HTERT RPE-1 (cell line): Measurements from ENCODE around the gene EGF.
"Not testable (repeated sequence)": the region's sequence is repeated elsewhere in the genome, so short reads cannot be mapped to it uniquely, and the experiment has no call there.

Experiments used
- in situ Hi-C: fragments of 300-500 bp; cut with MboI; formaldehyde crosslinking; loops from 4 replicates; pipeline ENCODE4 v1.14.3; 2020; ENCODE audit warnings: low sequenced_read_pairs

Gene EGF

DNA sequence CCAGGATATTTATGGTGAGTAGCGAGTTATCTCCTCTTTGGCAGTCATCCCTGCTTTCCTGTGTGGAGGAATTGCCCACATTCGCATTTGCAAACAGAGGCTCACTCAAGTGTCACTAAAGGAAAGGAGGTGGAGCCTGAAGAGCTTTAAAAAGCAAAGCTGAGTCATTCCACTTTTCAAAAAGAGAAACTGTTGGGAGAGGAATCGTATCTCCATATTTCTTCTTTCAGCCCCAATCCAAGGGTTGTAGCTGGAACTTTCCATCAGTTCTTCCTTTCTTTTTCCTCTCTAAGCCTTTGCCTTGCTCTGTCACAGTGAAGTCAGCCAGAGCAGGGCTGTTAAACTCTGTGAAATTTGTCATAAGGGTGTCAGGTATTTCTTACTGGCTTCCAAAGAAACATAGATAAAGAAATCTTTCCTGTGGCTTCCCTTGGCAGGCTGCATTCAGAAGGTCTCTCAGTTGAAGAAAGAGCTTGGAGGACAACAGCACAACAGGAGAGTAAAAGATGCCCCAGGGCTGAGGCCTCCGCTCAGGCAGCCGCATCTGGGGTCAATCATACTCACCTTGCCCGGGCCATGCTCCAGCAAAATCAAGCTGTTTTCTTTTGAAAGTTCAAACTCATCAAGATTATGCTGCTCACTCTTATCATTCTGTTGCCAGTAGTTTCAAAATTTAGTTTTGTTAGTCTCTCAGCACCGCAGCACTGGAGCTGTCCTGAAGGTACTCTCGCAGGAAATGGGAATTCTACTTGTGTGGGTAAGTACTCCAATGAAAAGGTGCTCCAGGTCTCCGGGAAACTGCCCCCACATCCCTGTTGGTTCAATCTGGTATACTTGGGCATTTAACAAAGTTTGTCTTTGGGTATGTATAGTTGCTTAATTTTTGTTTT lies at the start of gene EGF:
Gene EGF (plus strand): TSS at position 178 of the 890 bp plus-strand sequence. CDS start 453 bp downstream, at position 631.
- in situ Hi-C loops: no loop called here

DNA sequence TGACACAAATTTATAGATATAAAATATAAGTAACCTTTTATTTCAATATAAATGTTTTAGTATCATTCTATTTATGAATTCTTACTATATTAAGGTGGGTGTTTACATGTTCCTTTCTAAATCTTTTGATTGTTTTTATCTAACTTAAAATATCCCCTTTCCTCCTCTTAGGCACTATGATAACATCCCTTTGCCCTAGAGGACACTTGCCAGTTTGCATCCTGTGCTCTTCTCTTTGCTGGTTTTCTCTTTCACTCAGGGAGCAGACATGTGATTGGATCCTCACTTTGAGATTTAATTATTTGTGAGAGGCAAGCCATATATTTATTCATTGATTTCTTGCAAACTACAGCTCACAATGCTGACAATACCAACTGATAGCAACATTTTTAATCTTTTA lies 48.5 kb upstream of the EGF start:
- in situ Hi-C loops: no loop called here

DNA sequence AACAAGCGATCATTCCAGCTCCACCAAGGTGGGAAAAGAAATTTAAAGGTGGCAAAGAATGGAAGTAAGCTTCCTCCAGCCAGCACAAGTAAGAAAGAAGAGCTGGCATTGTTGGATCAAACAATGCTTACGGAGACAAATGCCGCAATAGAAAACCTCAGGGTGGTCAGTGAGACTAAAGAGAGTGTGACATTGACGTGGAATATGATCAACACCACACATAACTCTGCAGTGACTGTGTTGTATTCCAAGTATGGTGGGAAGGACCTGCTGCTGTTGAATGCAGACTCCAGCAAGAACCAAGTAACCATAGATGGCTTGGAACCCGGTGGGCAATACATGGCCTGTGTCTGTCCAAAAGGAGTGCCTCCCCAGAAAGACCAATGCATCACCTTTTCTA lies 42.6 kb upstream of the EGF start:
- in situ Hi-C loops: no loop called here

DNA sequence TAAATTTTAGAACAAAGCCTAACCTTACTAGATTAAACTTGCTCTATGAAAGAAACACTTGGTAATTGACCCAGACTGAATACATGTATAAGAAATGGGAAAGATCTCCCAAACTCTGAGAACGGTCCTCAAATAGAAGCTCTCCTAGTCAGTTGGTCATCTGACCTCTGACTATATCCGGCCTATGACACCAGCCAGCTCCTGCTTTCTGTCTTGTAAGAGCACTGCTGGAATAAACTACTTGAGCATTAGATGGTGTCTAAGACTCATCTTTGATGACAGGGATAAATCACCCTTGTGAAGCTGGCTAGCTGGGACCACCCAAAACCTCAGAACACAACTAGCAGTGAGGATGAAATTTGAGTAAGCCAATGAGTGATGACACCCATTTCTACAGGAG lies 40.6 kb upstream of the EGF start:
- in situ Hi-C loops: no loop called here

DNA sequence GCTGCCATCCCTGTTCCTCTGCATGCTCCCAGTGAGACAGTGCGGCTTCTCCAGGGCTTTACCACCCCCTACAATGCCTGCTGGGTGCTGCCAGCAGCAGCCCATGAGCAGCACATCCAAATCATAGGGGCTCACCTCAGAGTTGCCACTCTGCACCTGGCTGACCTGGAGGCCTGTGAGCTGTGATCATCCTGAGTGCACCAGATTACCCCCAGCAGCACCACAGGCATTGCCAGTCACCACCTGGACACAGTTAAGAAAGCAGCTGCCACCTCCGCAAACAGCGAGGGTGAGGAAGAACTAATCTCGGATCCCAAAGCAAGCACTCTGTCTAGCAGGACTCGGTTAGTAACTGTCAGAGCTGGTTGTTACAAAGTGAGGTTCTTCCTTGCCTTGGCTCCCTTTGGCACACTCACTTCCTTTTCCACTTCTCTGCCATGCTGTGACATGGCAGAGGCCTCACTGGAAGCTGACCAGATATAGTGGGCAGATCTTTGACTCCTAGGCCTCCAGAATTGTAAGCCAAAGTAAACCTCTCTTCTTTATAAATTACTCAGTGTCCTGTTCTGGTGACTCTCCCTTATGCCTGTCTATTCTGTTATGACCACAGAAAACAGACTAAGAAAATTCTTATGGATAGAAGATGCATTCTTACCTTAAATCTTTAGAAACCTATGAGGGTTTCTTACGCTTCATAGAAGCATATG lies 39.6 kb upstream of the EGF start:
- in situ Hi-C loops: no loop called here

DNA sequence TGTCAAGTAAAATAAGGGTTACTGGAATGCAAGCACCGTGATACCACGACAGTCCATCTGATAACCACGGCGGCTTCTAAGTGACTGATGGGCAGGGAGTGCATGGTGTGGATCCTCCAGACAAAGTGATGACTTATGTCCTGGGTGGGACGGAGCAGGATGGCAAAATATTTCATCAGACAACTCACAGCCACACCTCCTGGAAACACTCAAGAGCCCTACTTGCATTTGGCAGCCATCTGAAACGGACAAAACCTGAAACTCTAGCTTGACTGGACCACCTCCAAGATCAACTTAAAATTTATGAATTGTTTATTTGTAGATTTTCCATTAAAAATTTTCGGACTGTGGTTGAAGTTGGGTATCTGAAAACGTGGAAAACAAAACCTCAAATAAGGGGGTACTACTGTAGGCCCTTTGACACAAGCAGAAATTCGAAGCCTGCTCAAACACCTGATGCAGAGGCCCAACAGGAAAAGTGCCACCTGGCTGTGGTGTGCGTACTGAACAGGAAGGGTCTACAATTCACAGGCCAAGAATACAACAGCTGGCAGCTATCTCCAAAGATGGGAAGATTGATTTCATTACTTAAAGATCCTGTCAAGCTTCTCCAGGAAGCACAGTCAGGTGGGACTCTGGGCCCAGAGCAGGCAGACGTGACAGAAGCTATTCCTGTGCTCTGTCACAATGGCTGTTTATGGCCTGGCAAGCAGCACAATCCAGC lies 38.7 kb upstream of the EGF start:
- in situ Hi-C loops: no loop called here

DNA sequence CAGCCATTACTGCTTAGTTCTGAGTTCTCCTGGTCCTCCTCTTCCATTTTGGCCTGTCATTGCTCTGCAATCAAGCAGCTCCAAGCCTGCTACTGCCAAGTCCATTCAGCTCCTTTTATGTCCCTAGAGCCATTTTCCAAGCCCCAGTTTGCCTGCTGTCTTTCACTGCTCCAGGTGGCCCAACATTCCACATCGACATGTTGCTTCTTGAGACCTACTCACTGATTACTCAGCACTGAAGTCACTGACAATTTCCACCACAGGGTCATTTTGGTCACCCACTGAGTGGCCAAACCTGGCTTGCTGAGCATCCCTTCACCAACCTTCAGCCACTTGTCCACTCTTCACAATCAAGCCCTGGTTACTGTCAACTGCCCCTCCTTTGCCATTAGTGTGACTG lies 37.6 kb upstream of the EGF start:
- in situ Hi-C loops: no loop called here

DNA sequence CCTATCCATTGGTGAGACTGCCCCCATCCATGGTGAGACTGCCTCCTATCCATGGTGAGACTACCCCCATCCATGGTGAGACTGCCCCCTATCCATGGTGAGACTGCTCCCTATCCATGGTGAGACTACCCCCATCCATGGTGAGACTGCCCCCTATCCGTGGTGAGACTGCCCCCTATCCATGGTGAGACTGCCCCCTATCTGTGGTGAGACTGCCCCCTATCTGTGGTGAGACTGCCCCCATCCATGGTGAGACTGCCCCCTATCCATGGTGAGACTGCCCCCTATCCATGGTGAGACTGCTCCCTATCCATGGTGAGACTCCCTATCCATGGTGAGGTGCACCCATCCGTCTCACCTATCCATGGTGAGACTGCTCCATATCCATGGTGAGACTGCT lies 37.1 kb upstream of the EGF start:
- in situ Hi-C loops: not testable (repeated sequence)

DNA sequence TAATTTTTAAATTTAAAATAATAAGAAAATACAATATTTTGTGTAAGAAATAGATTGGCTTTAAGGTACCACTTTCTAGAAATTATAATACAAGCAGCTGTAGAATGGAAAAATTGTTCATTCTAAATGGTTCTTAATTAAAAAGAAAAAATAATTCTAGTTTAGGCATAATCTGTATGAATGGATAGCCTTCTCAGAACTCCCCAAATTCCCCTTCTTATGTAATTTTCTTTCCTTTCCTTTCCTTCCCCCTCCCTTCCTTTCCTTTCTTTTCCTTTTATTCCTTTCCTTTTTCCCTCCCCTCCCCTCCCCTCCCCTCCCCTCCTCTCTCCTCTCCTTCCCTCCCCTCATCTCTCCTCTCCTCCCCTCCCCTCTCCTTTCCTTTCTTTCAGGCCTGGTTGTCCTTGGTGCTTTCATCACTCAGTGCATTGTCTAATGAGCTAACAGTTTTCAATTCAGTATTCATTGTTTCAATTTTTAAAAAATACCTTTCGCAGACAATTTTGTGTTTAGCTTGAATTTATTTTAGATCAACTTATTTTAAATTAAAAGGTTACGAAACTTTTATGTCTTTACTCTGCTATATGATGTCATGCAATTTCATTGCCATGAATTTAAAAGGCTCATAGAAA lies 35.9 kb upstream of the EGF start:
- in situ Hi-C loops: no loop called here

DNA sequence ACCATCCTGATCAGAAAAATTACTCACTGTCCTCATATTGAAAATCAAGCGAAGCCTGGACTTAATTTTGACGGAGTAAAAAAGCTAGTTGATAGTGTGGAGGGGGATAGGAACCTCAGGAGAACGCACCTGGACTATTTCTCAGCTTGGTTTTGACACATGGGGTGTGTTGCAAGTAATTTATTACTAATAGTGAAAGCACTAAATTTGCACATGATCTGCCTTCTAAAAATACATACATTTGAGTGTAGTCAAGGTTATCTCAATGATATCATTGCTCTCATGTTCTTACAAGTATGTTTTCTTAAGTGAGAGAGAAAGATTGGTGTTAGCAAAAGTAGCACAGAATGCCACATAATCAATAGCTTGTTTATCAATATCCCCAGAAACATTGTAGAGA lies 35.3 kb upstream of the EGF start:
- in situ Hi-C loops: no loop called here

DNA sequence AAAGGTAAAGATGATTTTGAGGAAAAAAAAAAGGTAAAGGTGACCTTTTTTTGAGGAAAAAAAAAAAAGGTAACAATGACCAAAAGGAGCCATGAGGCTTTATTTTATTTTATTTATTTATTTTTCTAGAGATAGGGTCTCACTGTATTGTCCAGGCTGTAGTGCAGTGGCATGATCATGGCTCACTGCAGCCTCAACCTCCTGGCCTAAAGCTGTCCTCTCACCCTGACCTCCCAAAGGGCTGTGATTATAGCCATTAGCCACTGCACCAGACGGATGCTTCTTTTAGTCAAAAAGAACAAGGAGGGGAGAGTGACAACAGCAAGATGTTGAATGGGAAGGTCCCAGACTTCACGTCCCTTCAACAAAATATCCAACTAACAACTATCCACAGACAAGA lies 34.3 kb upstream of the EGF start:
- in situ Hi-C loops: no loop called here

DNA sequence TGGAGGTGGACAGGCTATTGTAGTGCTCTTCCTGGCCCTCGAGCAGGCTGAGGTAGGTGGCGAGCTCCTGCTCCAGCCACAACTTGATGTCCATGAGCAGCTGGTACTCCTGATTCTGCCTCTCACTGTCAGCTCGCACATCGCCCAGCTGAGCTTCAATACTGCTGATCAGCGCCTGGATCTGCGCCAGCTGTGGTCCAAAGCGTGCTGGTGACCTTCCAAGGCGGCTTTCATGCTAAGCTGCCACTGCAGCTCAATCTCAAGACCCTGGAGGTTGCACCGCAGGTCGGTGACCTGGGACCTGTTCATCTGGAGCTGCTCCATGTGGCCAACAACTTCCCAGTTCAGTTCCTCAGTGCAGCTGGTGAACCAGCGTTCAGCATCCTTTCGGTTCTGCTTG lies 33.6 kb upstream of the EGF start:
- in situ Hi-C loops: no loop called here

DNA sequence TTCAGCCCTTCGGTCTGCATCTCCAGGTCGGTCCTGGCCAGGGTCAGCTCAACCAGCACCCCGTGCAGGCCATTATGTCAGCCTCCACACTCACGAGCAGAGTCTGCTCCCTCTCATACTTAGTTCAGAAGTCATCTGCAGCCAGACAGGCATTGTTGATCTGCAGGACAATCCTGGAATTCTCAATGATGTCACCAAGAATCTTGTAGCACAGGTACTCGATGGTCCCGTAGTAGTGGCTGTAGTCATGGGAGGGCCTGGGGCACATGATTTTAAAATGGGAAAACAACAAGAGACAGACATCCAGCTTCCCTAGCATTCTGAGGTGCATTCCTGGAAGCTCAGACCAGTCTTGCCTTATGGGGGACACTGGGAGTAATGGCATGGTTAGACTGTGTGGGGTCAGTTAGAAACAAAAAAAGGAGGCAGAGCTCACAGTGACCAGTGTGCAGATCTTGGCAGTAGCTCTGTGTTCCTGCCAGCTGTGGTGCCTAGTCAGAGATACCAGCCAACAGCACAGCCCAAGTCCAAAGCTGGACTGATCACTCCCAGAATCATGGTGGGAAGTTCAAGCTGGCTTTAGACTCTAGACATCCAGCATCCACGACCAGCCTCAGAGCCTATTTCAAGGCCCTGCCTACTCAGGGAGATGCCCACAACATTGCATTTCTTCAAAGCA lies 32.9 kb upstream of the EGF start:
- in situ Hi-C loops: no loop called here

DNA sequence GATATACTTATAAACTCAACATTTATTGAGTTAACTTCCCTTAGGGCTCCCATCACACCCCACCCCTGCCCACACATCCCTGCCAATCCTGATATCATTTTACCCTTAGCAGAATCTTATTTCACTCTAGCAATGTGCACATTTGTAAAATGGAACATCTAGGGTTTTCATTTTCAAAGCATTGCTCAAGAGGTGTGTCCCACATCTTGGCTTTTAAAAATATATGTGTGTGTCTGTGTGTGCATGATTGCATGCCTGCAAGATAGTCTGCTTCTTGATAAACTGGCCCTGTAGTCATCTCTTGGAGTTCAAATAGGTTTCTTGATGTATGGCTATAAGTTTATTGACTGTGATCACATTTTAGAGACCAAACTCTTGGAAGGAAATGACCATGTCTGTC lies 26.4 kb upstream of the EGF start:
- in situ Hi-C loops: no loop called here

DNA sequence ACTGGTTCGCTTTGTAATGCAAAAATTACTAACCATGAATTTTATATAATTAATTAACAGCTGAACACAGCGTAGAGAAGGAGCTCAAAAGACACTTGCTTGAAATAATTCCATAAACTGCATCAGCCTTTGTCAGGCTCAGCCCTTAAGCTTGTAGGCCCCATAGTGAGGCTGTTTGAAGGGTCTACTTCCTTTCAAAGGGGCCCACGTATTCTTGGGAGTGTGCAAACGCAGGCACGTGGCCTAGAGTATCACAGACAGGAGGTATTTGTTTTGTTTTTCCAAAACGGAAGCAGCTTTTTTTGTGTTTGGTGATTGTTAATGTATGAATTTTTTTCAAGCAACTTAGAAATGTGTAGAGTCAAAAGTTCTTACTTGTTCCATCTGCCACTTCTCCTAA lies 25.6 kb upstream of the EGF start:
- in situ Hi-C loops: no loop called here

DNA sequence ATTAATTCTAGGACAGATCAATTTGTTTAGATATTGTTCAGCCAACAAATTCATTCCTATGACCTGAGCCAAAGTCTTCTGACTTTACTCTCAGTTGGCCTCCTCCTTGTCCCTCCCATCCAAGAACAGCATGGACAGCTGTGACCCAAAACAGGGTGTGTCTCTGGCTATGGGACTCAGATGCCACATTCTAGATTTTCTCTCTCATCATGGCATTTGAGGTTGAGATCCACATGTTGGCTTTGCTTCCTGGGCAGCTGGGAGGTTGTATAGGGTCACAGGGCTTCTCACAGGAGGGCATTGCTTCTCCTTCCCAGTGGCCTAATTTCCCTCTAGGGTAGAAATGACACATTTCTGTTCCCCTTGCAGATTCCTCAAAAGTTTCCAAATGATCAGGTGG lies 22.6 kb upstream of the EGF start:
- in situ Hi-C loops: no loop called here

DNA sequence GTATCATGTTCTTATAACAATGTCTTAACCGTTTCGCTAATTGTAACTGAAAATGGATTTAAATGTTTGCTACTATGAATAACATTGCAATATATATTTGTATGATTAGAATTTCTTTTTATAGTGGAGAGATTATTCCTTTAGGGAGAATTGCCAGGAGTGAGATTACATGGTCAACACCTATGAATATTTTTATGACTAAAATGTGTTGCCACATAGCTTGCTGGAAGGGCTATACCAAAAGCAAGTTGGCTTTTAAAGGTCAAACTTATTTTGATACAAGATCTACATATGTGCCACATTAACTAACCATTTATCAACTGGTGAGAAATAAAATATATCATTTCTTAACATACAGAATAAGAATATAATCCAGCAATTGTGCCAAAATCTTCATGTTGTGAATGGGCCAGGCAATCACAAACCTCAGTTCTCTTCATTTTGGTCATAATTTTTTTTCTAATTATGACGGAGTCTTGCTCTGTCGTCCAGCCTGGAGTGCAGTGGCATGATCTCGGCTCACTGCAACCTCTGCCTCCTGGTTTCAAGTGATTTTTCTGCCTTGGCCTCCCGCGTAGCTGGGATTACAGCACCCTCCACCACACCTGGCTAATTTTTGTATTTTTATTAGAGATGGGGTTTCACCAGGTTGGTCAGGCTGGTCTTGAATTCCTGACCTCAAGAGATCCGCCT lies 10.0 kb upstream of the EGF start:
- in situ Hi-C loops: no loop called here

DNA sequence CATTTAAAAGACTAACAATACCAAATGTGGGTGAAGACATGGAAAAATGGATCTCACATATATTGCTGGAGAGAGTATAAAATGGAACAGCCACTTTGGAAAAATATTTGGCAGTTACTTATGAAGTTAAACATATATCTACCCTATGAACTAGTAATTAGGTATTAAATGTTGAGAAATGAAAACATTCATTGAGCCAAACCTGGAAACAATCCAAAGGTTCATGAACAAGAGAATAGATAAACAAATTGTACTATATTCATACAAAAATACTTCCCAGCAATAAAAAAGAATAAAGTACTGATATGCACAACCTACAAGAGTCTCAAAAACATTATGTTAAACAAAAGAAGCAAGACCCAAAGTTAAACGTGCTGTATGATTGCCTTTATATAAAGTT lies 4.0 kb upstream of the EGF start:
- in situ Hi-C loops: no loop called here

DNA sequence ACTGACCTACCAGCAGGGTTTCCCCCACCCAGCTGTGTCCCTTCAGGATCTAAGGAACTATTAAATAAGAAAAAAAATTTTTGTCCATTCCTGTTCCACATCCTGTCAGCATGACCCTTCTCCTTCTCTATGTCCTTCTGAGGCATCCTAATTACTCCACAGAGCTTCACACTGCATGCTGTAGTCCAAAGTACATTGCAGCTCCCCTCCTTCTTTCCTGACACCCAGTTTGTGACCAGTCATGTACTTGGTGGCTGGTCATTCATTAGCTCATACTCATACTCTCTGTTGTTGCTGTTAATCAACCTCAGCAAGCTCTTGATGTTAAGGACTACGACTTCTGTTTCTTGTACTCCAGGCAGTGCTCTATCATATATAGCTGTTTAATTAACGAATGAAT lies 2.4 kb upstream of the EGF start:
- in situ Hi-C loops: no loop called here

DNA sequence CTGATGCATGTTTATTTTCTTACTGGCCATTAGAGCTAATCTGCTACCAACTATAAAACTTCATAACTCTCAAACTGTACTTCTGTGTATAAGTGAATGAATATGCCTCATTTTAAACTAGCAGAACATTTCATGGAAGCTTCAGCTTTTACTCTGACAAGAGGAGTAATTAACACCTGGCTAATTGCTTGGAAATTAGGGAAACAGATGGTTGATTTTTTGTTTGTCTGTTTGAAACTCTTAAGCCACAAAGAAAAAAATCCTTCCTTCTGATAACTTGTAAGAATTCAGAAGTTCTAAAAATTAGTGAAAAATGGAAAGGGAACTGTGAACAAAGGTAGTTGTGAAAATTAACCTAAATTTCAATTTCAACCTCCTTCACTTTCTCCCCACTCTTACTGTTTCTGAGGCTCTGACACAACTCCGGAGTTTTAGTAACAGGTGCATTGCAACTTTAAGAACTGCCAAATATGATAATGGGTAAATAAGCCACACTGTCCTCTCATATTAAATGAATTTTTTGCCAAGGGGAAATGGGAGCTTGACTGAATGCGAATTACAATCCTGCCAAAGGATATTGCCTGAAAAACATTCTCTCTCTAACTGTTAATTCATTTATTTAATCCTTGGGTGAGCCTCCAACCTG lies 1.0 kb downstream of the EGF start:
- in situ Hi-C loops: no loop called here
